GM12875 (cell line): ENCODE data around the gene PHF19.

ENCODE experiments used
- H3K4me3 ChIP-seq: one replicate; pipeline ENCODE4 v1.5.1; 2011; ENCODE audit warnings: low read depth, low read length, control low read depth
- CTCF ChIP-seq: IDR thresholded peaks from 2 replicates; pipeline ENCODE4 v1.5.1; 2011; ENCODE audit warnings: low read depth, mild to moderate bottlenecking, control low read depth, inconsistent platforms, low read length, moderate library complexity, borderline replicate concordance; ENCODE audit not compliant: insufficient read depth

Gene PHF19

GRCh38 chr9:120829650-120830049 is 47.3 kb downstream of the PHF19 start:
- no peak overlapping the region for H3K4me3 ChIP-seq
- no peak for TF ChIP-seq CTCF

- no peak overlapping the region for H3K4me3 ChIP-seq
- no peak for TF ChIP-seq CTCF
Observed at GRCh38 chr9:120820095-120820494, 56.9 kb downstream of the PHF19 start.

DNA sequence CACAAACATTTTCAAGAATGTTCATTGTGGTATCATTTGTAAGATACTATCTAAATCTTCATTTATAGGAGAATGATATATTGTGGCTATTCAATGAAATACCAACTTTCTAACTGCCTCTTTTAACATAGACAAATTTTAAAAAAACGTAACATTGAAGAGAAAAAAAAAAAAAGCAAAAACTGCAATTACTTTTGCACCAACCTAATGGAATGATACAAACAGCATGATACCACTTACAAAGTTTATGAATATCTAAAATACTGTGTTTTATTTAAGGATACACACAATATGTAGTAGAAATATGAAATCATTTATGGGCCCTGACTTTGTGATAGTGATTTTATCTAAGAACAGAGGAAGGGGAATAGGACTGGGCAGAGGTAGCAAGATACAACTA is 58.4 kb downstream of the PHF19 start:
- TF ChIP-seq CTCF = no peak
- no peak overlapping the region for H3K4me3 ChIP-seq

DNA sequence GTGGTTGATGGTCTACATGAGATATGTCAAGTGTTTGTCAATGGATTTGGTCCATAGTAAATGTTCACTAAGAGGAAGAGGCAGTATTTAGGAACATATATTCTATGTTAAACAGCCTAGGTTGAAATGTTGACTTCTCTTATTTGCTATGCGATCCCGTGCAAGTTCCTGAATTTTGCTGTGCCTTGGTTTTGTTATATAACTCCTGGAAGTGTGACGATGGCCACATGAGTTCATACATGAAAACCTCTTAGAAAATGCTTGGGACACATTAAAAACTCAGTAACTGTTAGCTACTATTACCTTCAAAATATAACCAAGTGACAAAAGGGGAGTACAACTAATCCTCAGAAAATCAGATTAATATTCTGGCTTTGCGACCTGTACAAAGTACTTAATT is 61.9 kb downstream of the PHF19 start:
- no peak for TF ChIP-seq CTCF
- no peak overlapping the region for H3K4me3 ChIP-seq

DNA sequence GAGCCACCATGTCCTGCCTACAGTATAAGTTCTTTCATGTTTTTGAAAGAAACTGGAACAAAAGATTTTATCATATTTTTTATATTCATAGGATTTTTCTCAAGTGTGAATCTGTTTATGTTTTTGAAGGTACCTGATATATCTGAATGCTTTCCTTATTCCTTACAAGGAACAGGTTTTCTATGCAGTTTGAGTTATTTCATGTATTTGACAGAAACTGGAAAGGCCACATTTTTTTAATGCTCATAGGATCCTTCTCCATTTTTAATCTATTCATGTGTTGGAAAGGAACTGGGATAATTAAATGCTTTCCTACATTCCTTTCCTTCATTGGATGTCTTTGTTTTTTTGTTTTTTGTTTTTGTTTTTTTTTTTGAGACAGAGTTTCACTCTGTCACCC is 68.1 kb downstream of the PHF19 start:
- no peak for TF ChIP-seq CTCF

DNA sequence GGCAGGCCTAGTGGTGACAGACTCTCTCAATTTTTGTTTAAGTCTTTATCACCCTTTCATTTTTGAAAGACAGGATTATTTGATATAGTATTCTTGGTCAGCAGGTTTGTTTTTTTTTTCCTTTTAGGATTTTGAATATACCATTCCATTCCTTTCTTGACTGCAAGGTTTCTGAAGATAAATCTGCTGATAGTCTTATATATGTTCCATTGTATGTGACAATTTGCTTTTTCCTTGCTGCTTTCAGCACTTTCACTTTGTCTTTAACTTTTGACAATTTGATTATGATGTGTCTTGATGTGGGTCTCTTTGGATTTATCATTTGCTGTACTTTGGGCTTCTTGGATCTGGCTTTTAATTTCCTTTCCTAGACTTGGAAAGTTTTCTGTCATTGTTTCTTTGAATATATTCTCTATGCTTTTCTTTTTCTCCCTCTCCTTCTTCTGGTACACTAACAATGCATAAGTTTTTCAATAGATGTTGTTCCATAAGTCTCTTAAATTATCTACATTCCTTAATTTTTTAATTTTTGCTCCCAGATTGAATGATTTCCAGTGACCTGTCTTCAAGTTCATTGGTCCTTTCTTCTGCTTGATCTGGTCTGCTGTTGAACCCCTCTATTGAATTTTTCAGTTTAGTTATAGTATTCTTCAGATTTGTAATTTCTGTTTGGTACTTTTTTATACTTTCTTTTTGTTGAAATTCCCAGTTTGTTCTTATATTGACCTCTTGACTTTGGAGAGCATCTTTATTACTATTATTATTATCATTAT is 69.2 kb downstream of the PHF19 start:
- TF ChIP-seq CTCF = no peak

More for the DNA sequence above, 68.1 kb downstream of the PHF19 start:
- H3K4me3 ChIP-seq = no peak overlapping the region

More for the DNA sequence above, 69.2 kb downstream of the PHF19 start:
- no peak overlapping the region for H3K4me3 ChIP-seq
